ENCODE results near the gene RNASE7.

Gene RNASE7

DNA sequence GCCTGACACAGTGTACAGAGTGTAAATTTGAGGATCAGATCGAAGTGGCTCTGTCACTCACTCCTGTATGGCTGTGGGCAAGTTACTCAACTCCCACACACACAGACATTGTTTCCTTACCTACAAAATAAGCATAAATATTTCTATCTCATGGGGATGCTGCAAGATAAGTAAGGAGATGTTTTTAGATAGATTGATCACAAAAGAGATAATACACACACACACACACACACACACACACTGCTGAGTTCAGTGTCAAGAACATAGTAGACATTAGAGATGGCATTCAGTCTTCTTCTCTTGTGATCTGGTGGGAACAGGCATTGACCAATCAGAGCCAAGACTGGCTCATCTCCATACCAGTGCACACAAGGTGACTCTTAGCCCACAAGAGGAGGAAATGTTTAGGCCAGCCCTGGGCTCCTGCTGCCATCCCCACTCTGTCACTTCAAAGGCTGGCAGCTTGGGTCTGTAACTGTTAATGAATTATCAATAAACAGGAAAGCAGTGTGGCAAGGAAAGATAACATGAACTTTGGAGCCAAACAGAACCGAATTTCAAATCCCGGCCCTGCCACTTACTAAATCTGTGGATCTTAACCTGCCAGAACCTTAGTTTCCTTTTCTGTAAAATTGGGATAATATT is 12.1 kb downstream of the RNASE7 start:
- H3K4me3 ChIP-seq (ENCODE audit: low read depth, low read length) = no peak overlapping the region
- ChIA-PET POLR2A (interaction anchor here (0.6 kb wide), 1 partner anchor 55 kb away, joined by 3 read pairs; the partner anchor contains the start of gene SLC39A2), CTCF (interaction anchor here (0.6 to 0.8 kb wide), 4 partner anchors 38 to 83 kb away, joined by 3 to 5 read pairs (median 4); no protein-coding TSS in a partner anchor)

DNA sequence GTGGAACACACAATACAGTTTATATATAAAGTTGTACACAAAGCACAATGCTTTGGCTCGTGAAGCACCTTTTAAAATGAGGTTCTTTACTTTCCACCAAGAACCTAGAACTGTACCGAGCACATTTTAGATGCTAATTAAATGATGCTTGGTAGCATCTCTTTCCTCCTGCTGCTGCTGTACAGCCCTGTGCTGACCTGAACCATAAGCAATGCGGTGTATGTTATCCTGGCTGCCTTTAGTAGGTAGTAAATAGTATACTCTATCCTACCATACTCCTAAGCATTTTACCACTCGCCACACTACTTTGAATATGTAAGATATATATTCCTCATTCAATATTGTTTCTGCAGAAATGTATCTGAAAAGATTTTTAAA is 12.6 kb downstream of the RNASE7 start:
- Histone ChIP-seq H3K4me1 (ENCODE audit: control insufficient read depth, insufficient read depth, low read length) (no peaks in the 10 kb centered on the region), H3K36me3 (ENCODE audit: control insufficient read depth in 2 of 2, insufficient read depth in 1 of 2, low read length in 2 of 2) (no peaks in the 10 kb centered on the region), H3K9me3 (ENCODE audit: control insufficient read depth, insufficient read depth, low read depth, low read length) (no peaks in the 10 kb centered on the region), H3K4me3 (ENCODE audit: low read depth, low read length) (no peak overlapping the region), H3K27ac (ENCODE audit: extremely low read depth, low read depth, low read length) (no peak overlapping the region)
- ChIA-PET POLR2A (no interaction called here), CTCF (interaction anchor here (0.6 kb wide), 1 partner anchor 39 kb away, joined by 3 read pairs; no protein-coding TSS in a partner anchor)
- TF ChIP-seq, protein P1, sequence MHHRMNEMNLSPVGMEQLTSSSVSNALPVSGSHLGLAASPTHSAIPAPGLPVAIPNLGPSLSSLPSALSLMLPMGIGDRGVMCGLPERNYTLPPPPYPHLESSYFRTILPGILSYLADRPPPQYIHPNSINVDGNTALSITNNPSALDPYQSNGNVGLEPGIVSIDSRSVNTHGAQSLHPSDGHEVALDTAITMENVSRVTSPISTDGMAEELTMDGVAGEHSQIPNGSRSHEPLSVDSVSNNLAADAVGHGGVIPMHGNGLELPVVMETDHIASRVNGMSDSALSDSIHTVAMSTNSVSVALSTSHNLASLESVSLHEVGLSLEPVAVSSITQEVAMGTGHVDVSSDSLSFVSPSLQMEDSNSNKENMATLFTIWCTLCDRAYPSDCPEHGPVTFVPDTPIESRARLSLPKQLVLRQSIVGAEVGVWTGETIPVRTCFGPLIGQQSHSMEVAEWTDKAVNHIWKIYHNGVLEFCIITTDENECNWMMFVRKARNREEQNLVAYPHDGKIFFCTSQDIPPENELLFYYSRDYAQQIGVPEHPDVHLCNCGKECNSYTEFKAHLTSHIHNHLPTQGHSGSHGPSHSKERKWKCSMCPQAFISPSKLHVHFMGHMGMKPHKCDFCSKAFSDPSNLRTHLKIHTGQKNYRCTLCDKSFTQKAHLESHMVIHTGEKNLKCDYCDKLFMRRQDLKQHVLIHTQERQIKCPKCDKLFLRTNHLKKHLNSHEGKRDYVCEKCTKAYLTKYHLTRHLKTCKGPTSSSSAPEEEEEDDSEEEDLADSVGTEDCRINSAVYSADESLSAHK (tag by site-specific recombination; IDR thresholded peaks at IDR 0.05) = no peak
- TF ChIP-seq FEZF1 (tag by site-specific recombination; IDR thresholded peaks at IDR 0.05) = no peak
- TF ChIP-seq, protein P2, sequence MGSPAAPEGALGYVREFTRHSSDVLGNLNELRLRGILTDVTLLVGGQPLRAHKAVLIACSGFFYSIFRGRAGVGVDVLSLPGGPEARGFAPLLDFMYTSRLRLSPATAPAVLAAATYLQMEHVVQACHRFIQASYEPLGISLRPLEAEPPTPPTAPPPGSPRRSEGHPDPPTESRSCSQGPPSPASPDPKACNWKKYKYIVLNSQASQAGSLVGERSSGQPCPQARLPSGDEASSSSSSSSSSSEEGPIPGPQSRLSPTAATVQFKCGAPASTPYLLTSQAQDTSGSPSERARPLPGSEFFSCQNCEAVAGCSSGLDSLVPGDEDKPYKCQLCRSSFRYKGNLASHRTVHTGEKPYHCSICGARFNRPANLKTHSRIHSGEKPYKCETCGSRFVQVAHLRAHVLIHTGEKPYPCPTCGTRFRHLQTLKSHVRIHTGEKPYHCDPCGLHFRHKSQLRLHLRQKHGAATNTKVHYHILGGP (tag by site-specific recombination; IDR thresholded peaks at IDR 0.05) = no peak
- no peak for TF ChIP-seq ZNF707 (tag by site-specific recombination; IDR thresholded peaks at IDR 0.05)
- TF ChIP-seq TCF7L2 (IDR thresholded peaks at IDR 0.05; ENCODE audit: borderline replicate concordance, low read depth, low read length) = no peak
- TF ChIP-seq, protein P3, sequence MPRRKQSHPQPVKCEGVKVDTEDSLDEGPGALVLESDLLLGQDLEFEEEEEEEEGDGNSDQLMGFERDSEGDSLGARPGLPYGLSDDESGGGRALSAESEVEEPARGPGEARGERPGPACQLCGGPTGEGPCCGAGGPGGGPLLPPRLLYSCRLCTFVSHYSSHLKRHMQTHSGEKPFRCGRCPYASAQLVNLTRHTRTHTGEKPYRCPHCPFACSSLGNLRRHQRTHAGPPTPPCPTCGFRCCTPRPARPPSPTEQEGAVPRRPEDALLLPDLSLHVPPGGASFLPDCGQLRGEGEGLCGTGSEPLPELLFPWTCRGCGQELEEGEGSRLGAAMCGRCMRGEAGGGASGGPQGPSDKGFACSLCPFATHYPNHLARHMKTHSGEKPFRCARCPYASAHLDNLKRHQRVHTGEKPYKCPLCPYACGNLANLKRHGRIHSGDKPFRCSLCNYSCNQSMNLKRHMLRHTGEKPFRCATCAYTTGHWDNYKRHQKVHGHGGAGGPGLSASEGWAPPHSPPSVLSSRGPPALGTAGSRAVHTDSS (tag by site-specific recombination; IDR thresholded peaks at IDR 0.05) = no peak
- no peak for TF ChIP-seq SP2 (tag by site-specific recombination; IDR thresholded peaks at IDR 0.05)
- no peak for TF ChIP-seq ZNF24 (tag by site-specific recombination; IDR thresholded peaks at IDR 0.05)
- TF ChIP-seq ZNF514 (tag by site-specific recombination; IDR thresholded peaks at IDR 0.05) = no peak

More for the DNA sequence above, 12.1 kb downstream of the RNASE7 start:
- Histone ChIP-seq H3K36me3 (ENCODE audit: control insufficient read depth in 2 of 2, insufficient read depth in 1 of 2, low read length in 2 of 2) (no peaks in the 10 kb centered on the region), H3K4me1 (ENCODE audit: control insufficient read depth, insufficient read depth, low read length) (no peaks in the 10 kb centered on the region), H3K9me3 (ENCODE audit: control insufficient read depth, insufficient read depth, low read depth, low read length) (no peaks in the 10 kb centered on the region), H3K27ac (ENCODE audit: extremely low read depth, low read depth, low read length) (no peak overlapping the region)
- TF ChIP-seq ZBTB21 (tag by site-specific recombination; IDR thresholded peaks at IDR 0.05) = no peak
- TF ChIP-seq EGR2 (tag by site-specific recombination; IDR thresholded peaks at IDR 0.05; ENCODE audit: low read depth) = no peak
- TF ChIP-seq, protein P4, sequence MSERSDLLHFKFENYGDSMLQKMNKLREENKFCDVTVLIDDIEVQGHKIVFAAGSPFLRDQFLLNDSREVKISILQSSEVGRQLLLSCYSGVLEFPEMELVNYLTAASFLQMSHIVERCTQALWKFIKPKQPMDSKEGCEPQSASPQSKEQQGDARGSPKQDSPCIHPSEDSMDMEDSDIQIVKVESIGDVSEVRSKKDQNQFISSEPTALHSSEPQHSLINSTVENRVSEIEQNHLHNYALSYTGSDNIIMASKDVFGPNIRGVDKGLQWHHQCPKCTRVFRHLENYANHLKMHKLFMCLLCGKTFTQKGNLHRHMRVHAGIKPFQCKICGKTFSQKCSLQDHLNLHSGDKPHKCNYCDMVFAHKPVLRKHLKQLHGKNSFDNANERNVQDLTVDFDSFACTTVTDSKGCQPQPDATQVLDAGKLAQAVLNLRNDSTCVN (tag by site-specific recombination; optimal IDR thresholded peaks at IDR 0.05) = no peak
- TF ChIP-seq SCRT1 (tag by site-specific recombination; IDR thresholded peaks at IDR 0.05; ENCODE audit: borderline replicate concordance) = no peak
- TF ChIP-seq ZSCAN30 (tag by site-specific recombination; IDR thresholded peaks at IDR 0.05) = no peak
- TF ChIP-seq ZNF623 (tag by site-specific recombination; IDR thresholded peaks at IDR 0.05) = no peak
- no peak for TF ChIP-seq ZSCAN23 (tag by site-specific recombination; IDR thresholded peaks at IDR 0.05)
- TF ChIP-seq ZFP37 (tag by site-specific recombination; IDR thresholded peaks at IDR 0.05) = no peak
- no peak for TF ChIP-seq KLF7 (tag by site-specific recombination; IDR thresholded peaks at IDR 0.05; ENCODE audit: borderline replicate concordance)
- no peak for TF ChIP-seq ZNF302 (tag by site-specific recombination; IDR thresholded peaks at IDR 0.05; ENCODE audit: low read depth)
- no peak for TF ChIP-seq ZNF677 (tag by site-specific recombination; IDR thresholded peaks at IDR 0.05)
- no peak for TF ChIP-seq BCL11A (tag by site-specific recombination; IDR thresholded peaks at IDR 0.05; ENCODE audit: low read depth)
- TF ChIP-seq ZNF670 (tag by site-specific recombination; IDR thresholded peaks at IDR 0.05; ENCODE audit: low read depth) = no peak
- no peak for TF ChIP-seq ZFHX2 (tag by site-specific recombination; conservative IDR thresholded peaks at IDR 0.05)
- TF ChIP-seq, protein P5, sequence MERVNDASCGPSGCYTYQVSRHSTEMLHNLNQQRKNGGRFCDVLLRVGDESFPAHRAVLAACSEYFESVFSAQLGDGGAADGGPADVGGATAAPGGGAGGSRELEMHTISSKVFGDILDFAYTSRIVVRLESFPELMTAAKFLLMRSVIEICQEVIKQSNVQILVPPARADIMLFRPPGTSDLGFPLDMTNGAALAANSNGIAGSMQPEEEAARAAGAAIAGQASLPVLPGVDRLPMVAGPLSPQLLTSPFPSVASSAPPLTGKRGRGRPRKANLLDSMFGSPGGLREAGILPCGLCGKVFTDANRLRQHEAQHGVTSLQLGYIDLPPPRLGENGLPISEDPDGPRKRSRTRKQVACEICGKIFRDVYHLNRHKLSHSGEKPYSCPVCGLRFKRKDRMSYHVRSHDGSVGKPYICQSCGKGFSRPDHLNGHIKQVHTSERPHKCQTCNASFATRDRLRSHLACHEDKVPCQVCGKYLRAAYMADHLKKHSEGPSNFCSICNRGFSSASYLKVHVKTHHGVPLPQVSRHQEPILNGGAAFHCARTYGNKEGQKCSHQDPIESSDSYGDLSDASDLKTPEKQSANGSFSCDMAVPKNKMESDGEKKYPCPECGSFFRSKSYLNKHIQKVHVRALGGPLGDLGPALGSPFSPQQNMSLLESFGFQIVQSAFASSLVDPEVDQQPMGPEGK (tag by site-specific recombination; IDR thresholded peaks at IDR 0.05) = no peak
- TF ChIP-seq, protein P6, sequence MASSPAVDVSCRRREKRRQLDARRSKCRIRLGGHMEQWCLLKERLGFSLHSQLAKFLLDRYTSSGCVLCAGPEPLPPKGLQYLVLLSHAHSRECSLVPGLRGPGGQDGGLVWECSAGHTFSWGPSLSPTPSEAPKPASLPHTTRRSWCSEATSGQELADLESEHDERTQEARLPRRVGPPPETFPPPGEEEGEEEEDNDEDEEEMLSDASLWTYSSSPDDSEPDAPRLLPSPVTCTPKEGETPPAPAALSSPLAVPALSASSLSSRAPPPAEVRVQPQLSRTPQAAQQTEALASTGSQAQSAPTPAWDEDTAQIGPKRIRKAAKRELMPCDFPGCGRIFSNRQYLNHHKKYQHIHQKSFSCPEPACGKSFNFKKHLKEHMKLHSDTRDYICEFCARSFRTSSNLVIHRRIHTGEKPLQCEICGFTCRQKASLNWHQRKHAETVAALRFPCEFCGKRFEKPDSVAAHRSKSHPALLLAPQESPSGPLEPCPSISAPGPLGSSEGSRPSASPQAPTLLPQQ (tag by site-specific recombination; IDR thresholded peaks at IDR 0.05) = no peak
- TF ChIP-seq ZNF184 (tag by site-specific recombination; IDR thresholded peaks at IDR 0.05) = no peak
- TF ChIP-seq ZNF266 (tag by site-specific recombination; IDR thresholded peaks at IDR 0.05; ENCODE audit: low read depth) = no peak
- TF ChIP-seq, protein P7, sequence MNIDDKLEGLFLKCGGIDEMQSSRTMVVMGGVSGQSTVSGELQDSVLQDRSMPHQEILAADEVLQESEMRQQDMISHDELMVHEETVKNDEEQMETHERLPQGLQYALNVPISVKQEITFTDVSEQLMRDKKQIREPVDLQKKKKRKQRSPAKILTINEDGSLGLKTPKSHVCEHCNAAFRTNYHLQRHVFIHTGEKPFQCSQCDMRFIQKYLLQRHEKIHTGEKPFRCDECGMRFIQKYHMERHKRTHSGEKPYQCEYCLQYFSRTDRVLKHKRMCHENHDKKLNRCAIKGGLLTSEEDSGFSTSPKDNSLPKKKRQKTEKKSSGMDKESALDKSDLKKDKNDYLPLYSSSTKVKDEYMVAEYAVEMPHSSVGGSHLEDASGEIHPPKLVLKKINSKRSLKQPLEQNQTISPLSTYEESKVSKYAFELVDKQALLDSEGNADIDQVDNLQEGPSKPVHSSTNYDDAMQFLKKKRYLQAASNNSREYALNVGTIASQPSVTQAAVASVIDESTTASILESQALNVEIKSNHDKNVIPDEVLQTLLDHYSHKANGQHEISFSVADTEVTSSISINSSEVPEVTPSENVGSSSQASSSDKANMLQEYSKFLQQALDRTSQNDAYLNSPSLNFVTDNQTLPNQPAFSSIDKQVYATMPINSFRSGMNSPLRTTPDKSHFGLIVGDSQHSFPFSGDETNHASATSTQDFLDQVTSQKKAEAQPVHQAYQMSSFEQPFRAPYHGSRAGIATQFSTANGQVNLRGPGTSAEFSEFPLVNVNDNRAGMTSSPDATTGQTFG (tag by site-specific recombination; IDR thresholded peaks at IDR 0.05; ENCODE audit: borderline replicate concordance) = no peak

Measured in HEK293 (cell line).